Upper lobe of left lung (tissue), 4 donors: Measurements from ENCODE around the gene MRPL37.

ENCODE experiments used
- POLR2A ChIP-seq, 4 donors: fragments of 450-650 bp; IDR thresholded peaks; one replicate each; pipeline ENCODE4 v1.5.1; 2016 to 2017; ENCODE audit warnings: antibody characterized with exemption in 4 of 4, mild to moderate bottlenecking in 2 of 4
- TF ChIP-seq, protein P1 (sequence below), 6 experiments: fragments of 450-650 bp in 4 of 6; fragments of 200-600 bp in 2 of 6; sonication (generic) in 2 of 6; IDR thresholded peaks; one replicate each; pipeline ENCODE4 v1.5.1; 2016 to 2019; ENCODE audit warnings: antibody characterized with exemption in 6 of 6

DNA sequence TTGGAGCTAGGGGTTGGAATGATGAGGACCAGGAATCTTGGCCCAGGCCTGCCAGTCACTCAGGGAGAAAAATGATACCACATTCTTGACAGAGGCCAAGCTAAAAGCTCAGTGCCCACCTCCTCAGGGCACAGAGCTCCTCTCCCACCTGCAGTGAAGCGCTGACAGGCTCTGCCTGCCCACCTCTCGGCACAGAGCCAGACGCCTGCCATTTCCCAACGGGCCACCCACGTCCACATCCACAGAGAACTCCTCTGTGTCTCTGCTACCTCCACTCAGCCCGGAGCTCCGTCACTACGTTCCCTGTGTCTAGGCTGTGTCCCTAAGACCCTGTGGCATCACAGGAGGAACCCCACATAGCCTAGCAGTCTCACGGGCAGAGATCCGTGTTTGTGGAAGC, 60.8 kb downstream of the MRPL37 start:
- TF ChIP-seq, protein P1, sequence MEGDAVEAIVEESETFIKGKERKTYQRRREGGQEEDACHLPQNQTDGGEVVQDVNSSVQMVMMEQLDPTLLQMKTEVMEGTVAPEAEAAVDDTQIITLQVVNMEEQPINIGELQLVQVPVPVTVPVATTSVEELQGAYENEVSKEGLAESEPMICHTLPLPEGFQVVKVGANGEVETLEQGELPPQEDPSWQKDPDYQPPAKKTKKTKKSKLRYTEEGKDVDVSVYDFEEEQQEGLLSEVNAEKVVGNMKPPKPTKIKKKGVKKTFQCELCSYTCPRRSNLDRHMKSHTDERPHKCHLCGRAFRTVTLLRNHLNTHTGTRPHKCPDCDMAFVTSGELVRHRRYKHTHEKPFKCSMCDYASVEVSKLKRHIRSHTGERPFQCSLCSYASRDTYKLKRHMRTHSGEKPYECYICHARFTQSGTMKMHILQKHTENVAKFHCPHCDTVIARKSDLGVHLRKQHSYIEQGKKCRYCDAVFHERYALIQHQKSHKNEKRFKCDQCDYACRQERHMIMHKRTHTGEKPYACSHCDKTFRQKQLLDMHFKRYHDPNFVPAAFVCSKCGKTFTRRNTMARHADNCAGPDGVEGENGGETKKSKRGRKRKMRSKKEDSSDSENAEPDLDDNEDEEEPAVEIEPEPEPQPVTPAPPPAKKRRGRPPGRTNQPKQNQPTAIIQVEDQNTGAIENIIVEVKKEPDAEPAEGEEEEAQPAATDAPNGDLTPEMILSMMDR (IDR thresholded peaks at IDR 0.05): no peak
- TF ChIP-seq POLR2A (IDR thresholded peaks at IDR 0.05): no peak
